PC-9 (cell line): Measurements from ENCODE around the gene MCTP1. TPM values are rescaled to one million over a fixed set of nuclear protein-coding genes. Genes with fewer than 3 reads are reported as not detected.

Experiments
- BruUV-seq: library from RNA; stranded (reverse); fragments of 400-500 nt; replicated peaks from 2 replicates; lab custom pipeline; 2021; lab: Mats Ljungman, UMichigan
- CTCF ChIA-PET: fragments of 300-600 bp; sonication (Branson Sonifier 250); formaldehyde crosslinking; loops from one replicate; lab custom pipeline; 2022; ENCODE audit warnings: antibody characterized with exemption; lab: Charles Lee
- POLR2A ChIA-PET: fragments of 300-600 bp; sonication (Branson Sonifier 250); formaldehyde crosslinking; loops from one replicate; lab custom pipeline; 2022; ENCODE audit warnings: antibody characterized with exemption; ENCODE audit not compliant: unreplicated experiment; lab: Charles Lee
- DNase-seq, 2 experiments: peaks; one replicate each; pipeline versions ENCODE4 v3.0.0 to v3.0.0-alpha.2; 2015 to 2022; ENCODE audit warnings: mixed read lengths in 1 of 2
- H2AFZ ChIP-seq: fragments of 200-600 bp; sonication (generic); 2 replicates; pipeline ENCODE4 v1.8.1; 2017; ENCODE audit warnings: antibody characterized with exemption
- H3F3A ChIP-seq: fragments of 200-600 bp; sonication (generic); 2 replicates; pipeline ENCODE4 v1.8.1; 2017; ENCODE audit warnings: antibody characterized with exemption, mild to moderate bottlenecking, low read depth; ENCODE audit not compliant: insufficient read depth
- H3K27ac ChIP-seq: fragments of 200-600 bp; sonication (generic); 2 replicates; pipeline ENCODE4 v1.6.1; 2016; ENCODE audit warnings: mixed run types
- H3K27me3 ChIP-seq: fragments of 200-600 bp; sonication (generic); 2 replicates; pipeline ENCODE4 v1.6.1; 2016; ENCODE audit warnings: low read depth, mixed run types; ENCODE audit not compliant: insufficient read depth
- H3K36me3 ChIP-seq: fragments of 200-600 bp; sonication (generic); 2 replicates; pipeline ENCODE4 v1.6.1; 2016; ENCODE audit warnings: low read depth, mixed run types
- H3K4me1 ChIP-seq: fragments of 200-600 bp; sonication (generic); replicated peaks from 2 replicates; pipeline ENCODE4 v1.6.1; 2016; ENCODE audit warnings: mixed run types; ENCODE audit not compliant: insufficient read depth
- H3K4me2 ChIP-seq: fragments of 200-600 bp; sonication (generic); 2 replicates; pipeline ENCODE4 v1.6.1; 2017; ENCODE audit warnings: mixed run types
- H3K4me3 ChIP-seq: fragments of 200-600 bp; sonication (generic); 2 replicates; pipeline ENCODE4 v1.6.1; 2016; ENCODE audit warnings: mixed run types
- H3K79me2 ChIP-seq: fragments of 200-600 bp; sonication (generic); 2 replicates; pipeline ENCODE4 v1.6.1; 2017; ENCODE audit warnings: low read depth, mixed run types
- H3K9me2 ChIP-seq: fragments of 200-600 bp; sonication (generic); 2 replicates; pipeline ENCODE4 v1.8.1; 2017; ENCODE audit warnings: mild to moderate bottlenecking; ENCODE audit not compliant: insufficient read depth
- H3K9me3 ChIP-seq: fragments of 200-600 bp; sonication (generic); 2 replicates; pipeline ENCODE4 v1.8.1; 2016; ENCODE audit warnings: low read depth; ENCODE audit not compliant: insufficient read depth
- H4K20me1 ChIP-seq: fragments of 200-600 bp; sonication (generic); 2 replicates; pipeline ENCODE4 v1.8.1; 2017; ENCODE audit not compliant: insufficient read depth
- EZH2 ChIP-seq: fragments of 200-600 bp; sonication (generic); IDR thresholded peaks from 2 replicates; pipeline ENCODE4 v1.8.0; 2017; ENCODE audit warnings: antibody characterized with exemption, low read depth
- intact Hi-C: fragments of 100-400 bp; cut with micrococcal nuclease; formaldehyde crosslinking; loops from one replicate; pipeline ENCODE4 v1.10.0; 2022; ENCODE audit not compliant: unreplicated experiment
- total RNA-seq: library from RNA; stranded (reverse); gene quantifications from 2 replicates; pipeline ENCODE4 v1.2.3, GENCODE V29; 2021
- TF ChIP-seq, protein P1 (sequence below): fragments of 200-600 bp; sonication (generic); conservative IDR thresholded peaks from 2 replicates; pipeline ENCODE4 v1.6.1; 2017; ENCODE audit warnings: mixed run types, antibody characterized with exemption, mild to moderate bottlenecking, moderate library complexity

MCTP1 gene
- total RNA-seq, 1 experiment from 2014 or later = 3.9 TPM

DNA sequence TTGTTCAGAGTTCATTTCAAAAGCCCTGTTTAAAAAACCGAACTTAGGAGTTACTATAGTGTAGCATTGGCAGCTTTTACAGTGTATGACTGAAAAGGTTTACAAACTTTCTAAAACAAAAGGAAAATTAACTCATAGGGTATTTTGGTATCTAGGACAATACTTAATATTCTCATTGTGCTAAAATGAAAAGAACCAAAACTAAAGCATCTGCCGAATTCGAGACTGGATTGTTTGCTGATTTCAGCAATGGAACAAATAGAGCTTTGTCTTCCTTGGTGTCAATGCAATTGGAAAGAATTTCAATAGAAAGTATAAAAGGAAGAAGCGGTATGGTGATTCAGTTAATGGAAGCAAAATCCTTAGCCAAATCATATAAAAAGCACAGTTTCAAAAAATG is 412.4 kb downstream of the MCTP1 start:
- intact Hi-C loops = no loop called here
- no peak for DNase-seq
- TF ChIP-seq EZH2 = no peak
- TF ChIP-seq, protein P1, sequence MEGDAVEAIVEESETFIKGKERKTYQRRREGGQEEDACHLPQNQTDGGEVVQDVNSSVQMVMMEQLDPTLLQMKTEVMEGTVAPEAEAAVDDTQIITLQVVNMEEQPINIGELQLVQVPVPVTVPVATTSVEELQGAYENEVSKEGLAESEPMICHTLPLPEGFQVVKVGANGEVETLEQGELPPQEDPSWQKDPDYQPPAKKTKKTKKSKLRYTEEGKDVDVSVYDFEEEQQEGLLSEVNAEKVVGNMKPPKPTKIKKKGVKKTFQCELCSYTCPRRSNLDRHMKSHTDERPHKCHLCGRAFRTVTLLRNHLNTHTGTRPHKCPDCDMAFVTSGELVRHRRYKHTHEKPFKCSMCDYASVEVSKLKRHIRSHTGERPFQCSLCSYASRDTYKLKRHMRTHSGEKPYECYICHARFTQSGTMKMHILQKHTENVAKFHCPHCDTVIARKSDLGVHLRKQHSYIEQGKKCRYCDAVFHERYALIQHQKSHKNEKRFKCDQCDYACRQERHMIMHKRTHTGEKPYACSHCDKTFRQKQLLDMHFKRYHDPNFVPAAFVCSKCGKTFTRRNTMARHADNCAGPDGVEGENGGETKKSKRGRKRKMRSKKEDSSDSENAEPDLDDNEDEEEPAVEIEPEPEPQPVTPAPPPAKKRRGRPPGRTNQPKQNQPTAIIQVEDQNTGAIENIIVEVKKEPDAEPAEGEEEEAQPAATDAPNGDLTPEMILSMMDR = no peak
- no peaks in the 10 kb centered on the region for H3K4me1 ChIP-seq
- no peak overlapping the region for H3K4me2 ChIP-seq
- H3F3A ChIP-seq = no peaks in the 10 kb centered on the region
- BruUV-seq = no TSS peak
- H2AFZ ChIP-seq = no peak overlapping the region
- H3K27ac ChIP-seq = no peak overlapping the region
- H3K9me2 ChIP-seq = 0 out of 2 replicates have a peak, but pooled peaks cover 3% of the 10 kb centered on the region
- H3K36me3 ChIP-seq = no peaks in the 10 kb centered on the region
- no peaks in the 10 kb centered on the region for H3K79me2 ChIP-seq
- no peaks in the 10 kb centered on the region for H3K27me3 ChIP-seq
- ChIA-PET POLR2A (no interaction called here), CTCF (no interaction called here)
- no peak overlapping the region for H3K4me3 ChIP-seq
- no peaks in the 10 kb centered on the region for H3K9me3 ChIP-seq
- H4K20me1 ChIP-seq = no peaks in the 10 kb centered on the region

DNA sequence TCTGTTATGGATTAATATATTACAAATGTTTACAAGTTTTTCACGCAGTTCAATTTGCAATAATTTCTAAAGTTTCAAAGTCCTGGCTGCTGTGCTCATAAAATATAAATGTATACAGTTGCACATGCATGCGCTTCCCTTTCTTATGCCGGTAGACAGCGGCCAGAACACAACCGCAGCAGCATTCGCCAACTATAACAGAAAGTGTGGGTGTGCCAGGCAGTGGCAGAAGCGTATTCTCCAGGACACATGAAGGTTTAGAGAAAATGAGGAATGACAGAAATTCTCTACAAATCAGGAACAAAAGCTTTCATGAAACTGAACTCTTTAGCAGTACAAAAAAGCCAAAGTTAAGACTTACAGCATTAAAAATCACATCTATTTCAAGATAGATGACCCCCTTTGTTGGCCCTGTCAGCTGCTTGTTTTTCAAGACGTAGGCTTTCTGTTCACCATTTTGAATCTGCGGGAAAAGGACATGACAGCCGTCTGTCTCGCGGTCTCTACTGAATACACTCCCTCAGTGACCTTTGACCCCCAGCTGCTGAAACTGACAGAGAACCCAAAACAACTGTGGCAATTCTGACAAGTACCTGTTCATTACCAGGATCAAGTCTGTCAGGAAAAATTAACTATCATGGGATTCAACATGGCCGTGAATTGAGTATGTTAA is 414.2 kb downstream of the MCTP1 start:
- intact Hi-C loops = no loop called here
- Histone ChIP-seq H3K4me3 (no peak overlapping the region), H3K9me3 (no peaks in the 10 kb centered on the region), H3K9me2 (0 out of 2 replicates have a peak, but pooled peaks cover 3% of the 10 kb centered on the region), H3K36me3 (no peaks in the 10 kb centered on the region), H3K27me3 (no peaks in the 10 kb centered on the region), H3F3A (no peaks in the 10 kb centered on the region), H2AFZ (no peak overlapping the region), H3K79me2 (no peaks in the 10 kb centered on the region), H3K4me1 (no peaks in the 10 kb centered on the region), H4K20me1 (no peaks in the 10 kb centered on the region), H3K4me2 (no peak overlapping the region), H3K27ac (no peak overlapping the region)
- BruUV-seq = no TSS peak
- ChIA-PET CTCF (no interaction called here), POLR2A (no interaction called here)
- DNase-seq = no peak
- TF ChIP-seq EZH2 = no peak
- TF ChIP-seq, protein P1 = no peak

DNA sequence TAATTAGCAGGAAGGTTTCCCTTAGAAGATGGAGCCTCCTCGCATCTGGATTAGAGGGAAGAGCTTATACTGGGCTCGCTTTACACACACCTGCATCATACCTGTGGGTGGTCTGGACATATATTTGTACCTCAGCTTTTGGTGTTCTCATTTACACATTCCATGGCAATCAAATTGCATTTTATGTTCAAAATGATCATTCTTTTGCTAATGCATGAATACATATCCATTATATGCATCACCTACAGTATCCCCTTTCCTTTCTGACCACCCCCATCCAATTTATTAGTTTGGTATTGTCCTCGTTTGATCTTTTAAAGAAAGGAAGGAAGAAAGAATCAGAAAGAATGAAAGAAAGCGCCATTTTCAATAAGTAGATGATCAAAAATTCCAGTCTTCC is 415.0 kb downstream of the MCTP1 start:
- no TSS peak for BruUV-seq

More for the DNA sequence above, 415.0 kb downstream of the MCTP1 start:
- Histone ChIP-seq H3K36me3 (no peaks in the 10 kb centered on the region), H3K4me1 (no peaks in the 10 kb centered on the region), H2AFZ (no peak overlapping the region), H3K9me2 (0 out of 2 replicates have a peak, but pooled peaks cover 3% of the 10 kb centered on the region), H3K27me3 (no peaks in the 10 kb centered on the region), H3K9me3 (no peaks in the 10 kb centered on the region), H3F3A (no peaks in the 10 kb centered on the region), H3K4me3 (no peak overlapping the region), H4K20me1 (no peaks in the 10 kb centered on the region), H3K79me2 (no peaks in the 10 kb centered on the region), H3K27ac (no peak overlapping the region), H3K4me2 (no peak overlapping the region)
- TF ChIP-seq, protein P1 = no peak
- TF ChIP-seq EZH2 = no peak
- no peak for DNase-seq
- ChIA-PET POLR2A (no interaction called here), CTCF (no interaction called here)
- intact Hi-C loops = no loop called here
